Kidney epithelial cell (primary cell): Measurements from ENCODE around the gene EHD1. TPM values are rescaled to one million over a fixed set of nuclear protein-coding genes. Genes with fewer than 3 reads are reported as not detected.

ENCODE experiments used
- DNase-seq: peaks from one replicate; pipeline ENCODE4 v3.0.0-alpha.2; 2010; ENCODE audit warnings: low read depth
- H3K27me3 ChIP-seq: 2 replicates; pipeline ENCODE4 v1.6.0; 2011; ENCODE audit warnings: low read length; ENCODE audit not compliant: control insufficient read depth, insufficient read depth
- H3K36me3 ChIP-seq: 2 replicates; pipeline ENCODE4 v1.5.1; 2011; ENCODE audit warnings: low read length; ENCODE audit not compliant: control insufficient read depth, insufficient read depth
- H3K4me3 ChIP-seq: 2 replicates; pipeline ENCODE4 v1.5.1; 2011; ENCODE audit warnings: low read depth, mild to moderate bottlenecking, control low read depth, low read length
- total RNA-seq: library from RNA; depleted of rRNA; stranded (reverse); fragments of >200 nt; gene quantifications from 2 replicates; pipeline ENCODE4 v1.2.3, GENCODE V29; 2015
- TF ChIP-seq, protein P1 (sequence below): IDR thresholded peaks from 2 replicates; pipeline ENCODE4 v1.5.1; 2011; ENCODE audit warnings: mild to moderate bottlenecking, moderate library complexity, low read length, control low read depth, inconsistent platforms; ENCODE audit not compliant: insufficient read depth, poor library complexity, severe bottlenecking

Gene EHD1
- total RNA-seq, 1 donor from 2014 or later = 100 TPM

DNA sequence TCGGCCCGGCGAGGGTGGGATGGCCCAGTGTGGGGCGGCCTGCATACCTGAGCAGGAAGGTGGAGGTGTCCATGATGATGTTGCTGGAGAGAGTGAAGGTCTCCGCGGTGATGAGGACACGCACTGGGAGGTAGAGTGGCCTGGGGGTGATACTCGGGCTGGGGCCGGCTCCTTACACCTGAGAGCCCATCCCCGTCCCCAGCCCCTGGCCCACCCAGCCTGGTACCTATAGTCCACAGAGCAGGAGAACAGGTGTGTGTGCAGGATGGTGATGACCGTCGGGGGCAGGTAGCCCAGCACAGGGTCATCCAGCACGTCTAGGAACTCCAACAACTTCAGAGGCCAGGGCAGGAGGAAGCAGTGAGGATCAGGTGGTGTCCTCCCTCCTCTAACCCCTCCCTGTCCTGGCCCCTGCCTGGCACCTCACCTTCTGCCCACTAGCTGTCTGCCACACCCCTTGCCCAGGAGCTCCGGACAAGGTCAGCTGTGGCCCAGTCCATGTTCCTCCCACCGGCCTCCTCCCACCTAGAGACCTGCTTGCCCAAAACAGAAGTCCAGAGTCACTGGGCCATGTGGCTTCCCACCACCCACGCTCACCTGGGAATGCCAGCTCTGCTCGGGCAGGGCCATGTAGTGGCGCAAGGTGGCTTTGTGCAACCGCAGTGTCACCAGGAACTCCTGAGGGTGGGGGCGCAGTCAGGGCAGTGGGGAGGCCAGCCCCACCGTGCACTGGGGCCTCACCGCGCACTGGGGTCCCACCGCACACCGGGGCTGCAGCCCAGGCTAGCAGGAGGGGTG is 27.3 kb upstream of the EHD1 start:
- no peaks in the 10 kb centered on the region for H3K36me3 ChIP-seq

DNA sequence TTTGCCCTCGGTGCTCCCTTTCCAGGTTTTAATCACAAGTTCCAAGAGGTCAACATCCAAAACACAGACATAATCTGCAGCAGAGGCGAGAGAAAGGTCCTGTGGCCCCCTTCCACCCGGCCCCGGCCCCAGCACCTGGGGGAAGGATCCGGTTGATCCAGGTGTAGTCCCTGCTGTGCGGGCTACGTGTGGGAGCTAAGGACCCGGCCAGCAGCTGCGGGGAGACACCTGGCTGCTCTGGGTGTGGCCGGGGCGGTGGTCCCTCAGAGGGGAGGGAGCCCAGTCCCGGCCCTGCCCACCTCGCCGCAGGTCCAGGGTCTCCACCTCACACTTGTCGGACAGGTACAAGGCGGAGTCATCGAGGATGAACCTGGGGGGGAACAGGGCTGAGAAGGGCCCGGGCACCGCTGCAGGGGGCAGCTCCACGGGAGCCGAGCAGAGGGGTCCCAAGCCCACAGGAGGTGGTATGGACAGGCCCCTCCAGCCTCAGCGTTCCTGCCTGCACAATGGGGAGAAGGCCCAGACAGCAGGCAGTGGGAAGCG is 24.9 kb upstream of the EHD1 start:
- no peaks in the 10 kb centered on the region for H3K36me3 ChIP-seq
- TF ChIP-seq, protein P1, sequence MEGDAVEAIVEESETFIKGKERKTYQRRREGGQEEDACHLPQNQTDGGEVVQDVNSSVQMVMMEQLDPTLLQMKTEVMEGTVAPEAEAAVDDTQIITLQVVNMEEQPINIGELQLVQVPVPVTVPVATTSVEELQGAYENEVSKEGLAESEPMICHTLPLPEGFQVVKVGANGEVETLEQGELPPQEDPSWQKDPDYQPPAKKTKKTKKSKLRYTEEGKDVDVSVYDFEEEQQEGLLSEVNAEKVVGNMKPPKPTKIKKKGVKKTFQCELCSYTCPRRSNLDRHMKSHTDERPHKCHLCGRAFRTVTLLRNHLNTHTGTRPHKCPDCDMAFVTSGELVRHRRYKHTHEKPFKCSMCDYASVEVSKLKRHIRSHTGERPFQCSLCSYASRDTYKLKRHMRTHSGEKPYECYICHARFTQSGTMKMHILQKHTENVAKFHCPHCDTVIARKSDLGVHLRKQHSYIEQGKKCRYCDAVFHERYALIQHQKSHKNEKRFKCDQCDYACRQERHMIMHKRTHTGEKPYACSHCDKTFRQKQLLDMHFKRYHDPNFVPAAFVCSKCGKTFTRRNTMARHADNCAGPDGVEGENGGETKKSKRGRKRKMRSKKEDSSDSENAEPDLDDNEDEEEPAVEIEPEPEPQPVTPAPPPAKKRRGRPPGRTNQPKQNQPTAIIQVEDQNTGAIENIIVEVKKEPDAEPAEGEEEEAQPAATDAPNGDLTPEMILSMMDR = no peak
- H3K27me3 ChIP-seq = no peaks in the 10 kb centered on the region
- no peak overlapping the region for H3K4me3 ChIP-seq
- no peak for DNase-seq

More for the DNA sequence above, 27.3 kb upstream of the EHD1 start:
- TF ChIP-seq, protein P1 = no peak
- no peak for DNase-seq
- no peak overlapping the region for H3K4me3 ChIP-seq
- no peaks in the 10 kb centered on the region for H3K27me3 ChIP-seq

DNA sequence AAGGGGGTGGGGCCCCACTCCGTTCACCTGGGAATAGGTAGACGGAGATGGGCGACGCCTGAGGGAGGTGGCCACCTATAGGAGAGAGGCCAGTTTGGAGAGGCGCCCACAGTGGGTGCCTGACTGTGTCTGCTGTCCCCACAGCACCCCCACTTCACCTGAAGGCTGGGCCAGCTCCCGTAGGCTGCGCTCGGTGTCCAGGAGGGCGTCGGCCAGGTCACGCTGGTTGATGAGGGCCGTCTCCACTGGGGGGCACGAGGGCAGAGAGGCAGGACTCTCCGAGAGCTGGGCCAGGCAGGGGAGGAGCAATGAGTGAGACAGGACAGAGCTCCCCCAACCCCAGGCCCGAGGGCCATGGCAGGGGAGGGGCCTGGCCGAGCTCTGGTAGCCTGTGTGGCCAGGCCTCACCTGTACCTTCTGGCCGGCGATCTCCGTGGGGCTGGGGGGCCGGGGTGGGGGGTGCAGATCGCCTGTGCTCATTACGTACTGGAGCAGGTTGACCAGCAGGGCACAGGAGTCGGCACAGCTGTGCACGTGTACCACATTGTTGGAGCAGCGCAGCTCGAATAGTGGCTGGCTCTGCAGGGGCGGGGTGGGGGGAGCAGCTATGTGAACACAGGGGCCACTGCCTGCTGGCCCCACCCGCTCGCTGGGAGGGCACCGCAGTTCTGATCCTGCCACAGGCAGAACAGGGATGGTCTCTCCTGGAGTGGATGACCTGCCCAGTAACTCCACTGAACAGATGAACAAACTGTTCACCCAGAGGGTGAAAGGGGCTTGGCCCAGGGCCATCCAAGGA is 23.9 kb upstream of the EHD1 start:
- Histone ChIP-seq H3K4me3 (no peak overlapping the region), H3K27me3 (no peaks in the 10 kb centered on the region), H3K36me3 (no peaks in the 10 kb centered on the region)
- TF ChIP-seq, protein P1 = no peak
- DNase-seq = no peak

DNA sequence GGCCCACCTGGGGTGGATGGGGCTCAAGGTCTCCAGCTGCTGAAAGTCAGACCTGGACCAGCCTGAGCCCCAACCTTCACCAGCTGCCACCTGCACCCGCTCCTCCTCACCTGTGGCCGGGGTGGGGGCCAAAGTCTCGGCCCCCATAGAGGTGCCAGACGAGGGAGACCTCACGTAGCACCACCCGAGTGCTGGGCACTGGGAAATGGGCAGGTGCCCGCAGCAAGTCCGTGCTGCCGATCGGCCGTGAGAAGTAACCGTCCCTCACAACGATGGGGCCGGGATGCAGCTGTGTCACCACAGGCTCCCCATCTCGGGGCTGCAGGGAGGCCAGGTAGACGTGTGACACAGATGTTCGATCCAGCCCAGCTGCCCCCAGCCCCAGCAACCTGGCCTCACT is 22.4 kb upstream of the EHD1 start:
- H3K27me3 ChIP-seq = no peaks in the 10 kb centered on the region
- H3K4me3 ChIP-seq = no peak overlapping the region
- TF ChIP-seq, protein P1 = no peak
- H3K36me3 ChIP-seq = no peaks in the 10 kb centered on the region
- DNase-seq = no peak

DNA sequence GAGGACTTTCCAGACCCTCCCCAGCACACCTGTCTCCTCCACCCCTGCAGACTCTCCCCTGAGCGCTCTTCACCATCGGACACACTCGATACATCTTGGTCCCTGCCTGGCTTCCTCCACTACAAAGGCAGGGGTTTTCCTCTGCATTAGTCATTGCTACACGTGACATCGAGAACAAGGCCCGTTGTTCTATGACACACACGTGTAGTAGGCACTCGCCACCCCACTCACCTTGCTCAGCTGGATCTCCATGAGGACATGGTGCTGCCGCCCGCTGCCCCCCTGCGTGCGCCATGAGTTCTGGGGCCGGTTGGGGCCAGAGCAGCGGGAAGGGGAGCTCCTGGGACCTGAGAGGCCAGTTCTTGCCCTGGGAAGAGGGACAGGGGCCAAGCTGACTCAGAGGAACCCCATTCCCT is 21.9 kb upstream of the EHD1 start:
- TF ChIP-seq, protein P1 = no peak
- Histone ChIP-seq H3K27me3 (no peaks in the 10 kb centered on the region), H3K4me3 (no peak overlapping the region), H3K36me3 (no peaks in the 10 kb centered on the region)
- DNase-seq = no peak
